Measurements from ENCODE around the gene FANCM.

DNA sequence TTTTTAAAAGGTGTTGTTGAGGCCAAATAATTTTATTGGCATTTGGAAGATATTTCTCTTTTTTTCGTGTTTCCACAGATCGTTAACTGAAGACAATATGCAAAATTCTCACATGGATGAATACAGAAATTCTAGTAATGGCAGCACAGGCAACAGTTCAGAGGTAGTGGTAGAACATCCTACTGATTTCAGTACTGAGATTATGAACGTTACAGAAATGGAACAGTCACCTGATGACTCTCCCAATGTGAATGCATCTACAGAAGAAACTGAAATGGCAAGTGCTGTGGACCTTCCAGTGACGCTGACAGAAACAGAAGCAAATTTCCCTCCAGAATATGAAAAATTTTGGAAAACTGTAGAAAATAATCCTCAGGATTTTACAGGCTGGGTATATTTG is 40.6 kb upstream of the FANCM start:
- TF ChIP-seq EZH2 (IDR thresholded peaks at IDR 0.05), result no peak
- no peak for TF ChIP-seq POLR2AphosphoS5 (IDR thresholded peaks at IDR 0.05; ENCODE audit: borderline replicate concordance, low read depth, low read length)

Data from SK-N-MC (cell line).